ENCODE measurements around the gene XPOT.

Gene XPOT

DNA sequence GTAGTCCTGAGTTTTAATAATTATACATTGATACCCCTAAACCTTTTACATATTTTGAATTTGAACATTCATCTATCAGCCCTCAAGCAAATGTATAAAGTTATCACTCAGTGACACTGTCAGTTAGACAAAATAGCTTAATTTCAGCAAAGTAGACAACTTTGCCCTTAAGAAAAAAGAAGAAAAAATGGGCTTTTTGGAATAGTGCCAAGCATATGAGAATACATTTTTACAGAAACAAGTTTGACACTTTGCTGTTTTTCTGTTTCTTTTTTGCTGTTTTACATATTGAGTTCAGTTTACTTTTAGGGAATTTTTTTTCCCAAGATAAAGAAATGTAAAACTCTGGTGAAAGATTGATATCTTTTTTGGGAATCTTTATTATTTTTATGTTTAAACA lies 62.0 kb downstream of the XPOT start:
- no peak for DNase-seq (ENCODE audit: low spot score)

DNA sequence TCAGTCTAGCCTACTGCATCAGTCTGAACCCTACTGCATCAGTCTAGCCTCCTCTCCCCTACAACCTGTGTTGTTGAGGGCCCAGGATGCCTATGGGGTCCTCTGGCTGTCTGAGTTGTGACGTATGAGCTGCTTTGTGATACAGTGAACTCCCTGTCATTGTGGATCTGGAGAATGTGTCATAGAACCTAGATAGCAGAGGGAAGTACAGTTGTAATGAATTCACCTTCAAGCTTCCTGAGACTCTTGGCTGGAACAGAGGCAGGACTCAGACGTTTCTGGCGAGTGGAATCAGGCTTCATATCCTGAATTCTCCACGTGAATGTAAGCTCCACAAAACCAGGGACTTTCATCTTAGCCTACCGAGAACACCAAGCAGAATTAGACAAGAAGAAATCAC lies 64.8 kb downstream of the XPOT start:
- no peak for DNase-seq (ENCODE audit: low spot score)

DNA sequence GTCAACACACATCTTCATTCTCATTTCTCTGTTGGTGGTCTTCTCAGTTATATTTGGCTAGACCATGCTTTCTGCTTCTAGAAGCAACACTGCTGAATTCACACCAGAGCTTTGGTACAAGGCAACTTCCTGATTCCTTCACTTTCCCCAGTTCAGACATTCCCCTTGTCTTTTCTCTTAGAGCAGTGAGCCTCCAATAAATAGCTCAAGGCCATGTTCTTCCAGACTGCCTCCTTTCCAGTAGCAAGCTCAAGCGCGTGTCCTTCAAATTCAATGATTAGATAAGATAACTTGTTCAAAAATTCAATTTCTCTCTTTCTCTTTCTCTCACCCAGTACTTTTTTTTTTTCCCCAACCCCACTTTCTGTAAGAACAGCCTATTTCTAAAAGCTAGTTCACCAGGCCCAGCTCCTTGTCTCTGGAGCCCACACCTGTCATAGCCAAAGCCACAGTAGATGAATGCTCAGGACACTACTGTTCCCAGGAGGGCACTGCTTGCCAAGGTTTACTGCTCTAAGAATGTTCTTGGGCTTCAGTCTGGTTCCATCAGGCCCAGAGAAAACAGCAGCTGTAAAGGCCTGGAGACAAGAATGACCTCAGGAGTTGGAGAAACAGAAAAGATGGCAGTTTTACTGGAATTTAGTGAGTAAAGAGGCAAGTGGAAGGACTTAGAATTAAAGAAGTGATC lies 65.4 kb downstream of the XPOT start:
- DNase-seq (ENCODE audit: low spot score) = no peak

DNA sequence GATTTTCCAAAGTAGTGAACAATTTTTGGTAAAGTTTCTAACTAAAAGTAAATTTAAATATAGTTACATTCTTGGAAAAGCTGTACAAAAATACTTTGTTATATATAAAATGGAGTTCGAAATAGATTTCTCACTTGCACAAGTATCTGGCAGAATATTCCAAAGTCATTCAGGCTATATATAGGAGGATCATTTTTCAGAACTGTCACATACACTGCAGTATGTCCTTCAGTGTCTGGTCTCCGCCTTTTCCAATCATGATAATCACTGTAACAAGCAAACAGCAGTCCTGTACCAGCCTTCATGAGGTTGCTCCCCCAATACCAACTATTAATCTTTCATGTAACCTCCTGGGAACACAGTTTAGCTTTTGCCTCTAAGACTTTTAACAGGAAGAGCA lies 66.3 kb downstream of the XPOT start:
- no peak for DNase-seq (ENCODE audit: low spot score)

DNA sequence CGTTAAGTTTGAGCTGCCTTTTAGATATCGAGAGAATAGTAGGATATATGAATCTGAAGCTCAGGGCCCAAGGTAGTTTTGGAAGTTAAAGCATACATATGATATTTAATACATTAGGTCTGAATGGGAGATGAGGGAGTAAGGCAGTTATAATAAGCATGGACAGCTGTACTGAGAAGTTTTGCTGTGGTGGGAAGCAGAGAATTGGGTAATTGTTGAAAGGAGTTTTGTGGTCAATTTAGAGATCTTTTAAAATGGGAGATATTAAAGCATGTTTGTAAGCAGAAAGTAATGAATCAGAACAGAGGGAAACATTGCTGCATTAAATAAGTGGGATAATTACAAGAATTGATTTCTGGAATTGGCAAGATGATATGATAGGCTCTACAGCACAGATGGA lies 69.0 kb downstream of the XPOT start:
- no peak for DNase-seq (ENCODE audit: low spot score)

DNA sequence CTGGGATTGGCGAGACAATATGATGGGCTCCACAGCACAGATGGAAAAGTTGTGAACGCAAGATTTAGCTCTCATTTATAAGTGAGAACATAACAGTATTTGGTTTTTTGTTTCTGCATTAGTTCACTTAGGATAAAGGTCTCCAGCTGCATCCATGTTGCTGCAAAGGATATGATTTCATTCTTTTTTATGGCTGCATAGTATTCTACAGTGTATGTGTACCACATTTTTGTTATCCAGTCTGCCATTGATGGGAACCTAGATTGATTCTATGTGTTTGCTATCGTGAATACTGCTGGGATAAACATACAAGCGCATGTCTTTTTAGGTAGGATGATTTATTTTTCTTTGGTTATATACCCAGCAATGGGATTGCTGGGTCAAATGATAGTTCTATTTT lies 71.3 kb downstream of the XPOT start:
- no peak for DNase-seq (ENCODE audit: low spot score)

DNA sequence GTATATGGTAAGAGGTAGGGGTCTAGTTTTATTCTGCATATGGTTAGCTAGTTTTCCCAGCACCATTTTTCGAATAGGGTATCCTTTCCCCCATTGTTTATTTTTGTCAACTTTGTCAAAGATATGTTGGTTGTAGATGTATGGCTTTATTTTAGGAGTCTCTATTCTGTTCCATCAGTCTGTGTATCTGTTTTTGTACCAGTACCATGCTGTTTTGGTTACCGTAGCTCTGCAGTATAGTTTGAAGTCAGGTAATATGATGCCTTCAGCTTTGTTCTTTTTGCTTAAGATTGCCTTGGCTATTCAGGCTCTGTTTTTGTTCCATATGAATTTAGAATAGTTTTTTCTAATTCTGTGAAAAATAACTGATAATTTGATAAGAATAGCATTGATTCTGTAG lies 72.7 kb downstream of the XPOT start:
- no peak for DNase-seq (ENCODE audit: low spot score)

DNA sequence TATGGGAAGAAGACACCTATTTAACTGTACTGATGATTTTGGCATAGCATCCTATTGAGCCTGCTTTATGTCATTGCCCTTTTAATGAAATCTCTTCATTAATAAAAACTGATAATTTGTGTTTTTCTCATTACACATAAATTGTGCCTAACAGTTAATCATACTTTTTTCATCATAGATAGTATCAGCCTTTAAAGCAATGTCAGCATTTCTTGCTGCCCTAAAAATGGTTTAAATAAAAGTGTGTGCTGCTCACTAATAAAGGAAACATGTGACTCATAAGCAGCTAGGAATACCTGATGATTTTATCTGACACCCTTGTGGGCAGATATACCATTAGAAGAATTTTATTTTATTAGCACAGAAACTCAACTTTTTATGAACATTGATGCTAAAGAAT lies 74.5 kb downstream of the XPOT start:
- no peak for DNase-seq (ENCODE audit: low spot score)

DNA sequence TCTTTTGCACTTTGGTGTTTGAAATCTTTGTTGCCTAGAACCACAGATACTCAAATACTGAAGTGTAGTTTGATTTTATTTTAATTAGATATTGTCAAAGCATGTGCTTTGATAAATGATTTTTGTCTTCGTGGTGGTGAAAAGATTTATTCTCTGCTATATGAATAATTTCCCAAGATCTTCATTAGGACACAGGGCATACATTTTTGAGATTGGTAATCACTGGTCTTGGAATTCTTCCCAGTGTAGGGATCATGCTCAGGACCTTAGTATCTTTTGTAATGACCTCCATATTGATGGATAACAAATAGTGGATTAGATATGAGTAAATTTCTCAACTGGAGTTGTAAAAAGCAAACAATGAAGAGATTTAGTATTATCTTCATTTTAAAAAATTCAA lies 76.0 kb downstream of the XPOT start:
- DNase-seq (ENCODE audit: low spot score) = no peak

DNA sequence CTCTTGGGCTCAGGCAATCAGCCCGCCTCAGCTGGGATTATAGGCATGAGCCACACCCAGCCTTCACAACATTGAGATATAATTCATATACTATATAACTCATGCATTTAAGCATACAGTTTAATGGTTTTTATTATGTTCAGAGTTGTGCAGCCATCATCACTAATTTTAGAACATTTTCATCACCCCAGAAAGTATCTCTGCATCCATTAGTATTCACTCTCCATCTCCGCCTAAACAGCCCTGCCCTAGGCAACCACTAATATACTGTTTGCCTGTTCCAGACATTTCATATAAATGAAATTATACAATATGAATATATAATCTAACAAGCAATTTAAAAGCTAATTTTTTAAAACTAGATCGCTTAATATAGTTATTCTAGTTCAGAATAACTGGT lies 82.5 kb downstream of the XPOT start:
- no peak for DNase-seq (ENCODE audit: low spot score)

DNA sequence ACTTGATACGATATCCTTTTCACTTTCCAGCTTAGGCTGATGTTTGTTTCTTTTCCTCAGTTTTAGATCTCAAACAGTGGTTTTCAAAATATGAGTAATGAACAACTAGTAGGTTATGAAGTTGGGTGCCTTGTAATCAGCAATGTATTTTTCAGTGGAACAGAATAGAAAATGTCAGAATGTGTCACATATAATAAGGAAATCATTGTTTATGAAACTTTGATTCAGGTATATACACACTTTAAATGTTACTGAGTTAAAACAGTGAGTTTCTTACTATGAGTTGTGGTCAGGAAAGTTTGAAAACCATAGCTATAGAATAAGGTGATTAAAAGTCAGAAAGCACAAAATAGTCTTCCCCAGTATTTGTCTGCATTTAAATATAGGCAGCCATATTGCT lies 87.5 kb downstream of the XPOT start:
- DNase-seq (ENCODE audit: low spot score) = no peak

DNA sequence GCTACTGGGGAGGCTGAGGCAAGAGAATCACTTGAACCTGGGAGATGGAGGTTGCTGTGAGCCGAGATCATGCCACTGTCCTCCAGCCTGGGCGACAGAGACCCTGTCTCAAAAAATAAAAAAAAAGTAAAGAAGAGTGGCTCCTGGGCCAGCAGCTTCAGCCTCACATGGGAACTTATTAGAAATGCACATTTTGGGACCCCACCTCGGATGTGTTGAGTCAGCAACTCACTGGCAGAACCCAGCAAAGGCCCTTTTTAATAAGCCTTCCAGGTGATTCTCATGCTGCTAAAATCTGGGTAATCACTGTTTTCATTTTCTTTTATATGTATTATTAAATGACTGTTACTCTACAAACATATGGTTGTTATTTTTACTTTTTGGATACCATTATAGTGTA lies 89.3 kb downstream of the XPOT start:
- DNase-seq (ENCODE audit: low spot score) = no peak

DNA sequence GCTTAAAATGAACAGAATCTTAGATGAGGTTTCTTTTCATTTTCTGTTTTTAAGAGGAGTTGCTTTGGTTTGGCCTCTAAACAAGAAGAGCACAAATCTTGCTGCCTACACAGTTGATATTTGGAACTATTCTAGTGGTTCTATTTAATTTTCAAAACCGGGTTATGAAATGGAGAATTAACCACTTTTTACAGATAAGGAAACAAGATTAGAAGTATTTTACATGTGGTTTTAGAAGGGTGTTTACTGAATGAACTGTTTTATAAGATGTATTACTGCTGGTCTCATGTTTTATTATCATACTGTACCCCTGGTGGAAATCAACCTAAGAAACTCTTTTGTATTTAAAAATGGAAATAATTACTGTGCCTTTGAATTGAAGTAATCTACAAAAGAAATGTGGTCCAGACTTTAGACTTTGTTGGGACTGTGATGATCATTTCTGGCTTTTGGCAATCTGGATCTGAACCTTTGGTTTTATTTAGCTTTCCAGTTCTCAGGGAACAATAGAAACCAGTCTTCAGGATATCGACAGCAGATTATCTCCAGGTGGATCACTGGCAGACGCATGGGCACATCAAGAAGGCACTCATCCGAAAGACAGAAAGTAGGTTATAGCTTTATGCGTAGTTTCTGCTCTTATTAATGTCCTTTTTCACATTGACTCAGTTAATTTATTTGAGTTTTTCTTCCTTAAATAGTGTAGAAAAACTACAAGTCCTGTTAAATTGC lies 91.0 kb downstream of the XPOT start:
- DNase-seq (ENCODE audit: low spot score) = no peak

DNA sequence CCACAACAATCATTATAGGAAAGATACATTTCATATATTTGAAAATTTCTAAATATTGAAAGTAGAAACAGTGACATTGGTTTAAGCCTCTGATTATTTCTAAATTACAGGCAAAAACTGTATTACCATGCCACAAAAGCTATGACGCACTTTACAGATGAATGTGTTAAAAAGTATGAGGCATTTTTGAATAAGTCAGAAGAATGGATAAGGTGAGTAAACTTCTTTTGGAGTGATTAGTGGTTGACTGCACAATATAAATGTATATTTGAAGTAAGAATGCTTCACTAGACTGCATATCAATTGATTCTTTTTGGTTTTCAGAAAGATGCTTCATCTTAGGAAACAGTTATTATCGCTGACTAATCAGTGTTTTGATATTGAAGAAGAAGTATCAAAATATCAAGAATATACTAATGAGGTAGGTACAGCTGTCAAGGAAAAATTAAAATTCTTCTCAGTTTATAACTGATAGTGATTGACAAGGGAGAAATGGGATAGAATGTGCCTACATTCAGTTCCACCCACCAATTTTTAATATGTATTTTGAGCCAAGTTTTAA lies 92.7 kb downstream of the XPOT start:
- DNase-seq (ENCODE audit: low spot score) = no peak

DNA sequence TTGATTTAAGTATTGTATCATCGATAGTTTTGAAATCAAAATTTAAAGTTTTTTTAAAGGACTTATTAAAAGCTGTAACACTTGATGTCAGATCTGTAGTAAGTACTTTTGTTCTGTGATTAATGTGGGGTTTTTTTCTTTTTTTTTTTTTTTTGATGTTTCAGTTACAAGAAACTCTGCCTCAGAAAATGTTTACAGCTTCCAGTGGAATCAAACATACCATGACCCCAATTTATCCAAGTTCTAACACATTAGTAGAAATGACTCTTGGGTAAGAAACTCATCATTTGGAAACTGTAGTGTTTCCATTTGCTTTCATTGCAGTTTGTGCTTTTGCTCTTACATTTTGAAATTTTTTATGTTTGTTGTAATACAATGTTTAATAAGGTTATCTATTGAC lies 93.3 kb downstream of the XPOT start:
- DNase-seq (ENCODE audit: low spot score) = no peak

DNA sequence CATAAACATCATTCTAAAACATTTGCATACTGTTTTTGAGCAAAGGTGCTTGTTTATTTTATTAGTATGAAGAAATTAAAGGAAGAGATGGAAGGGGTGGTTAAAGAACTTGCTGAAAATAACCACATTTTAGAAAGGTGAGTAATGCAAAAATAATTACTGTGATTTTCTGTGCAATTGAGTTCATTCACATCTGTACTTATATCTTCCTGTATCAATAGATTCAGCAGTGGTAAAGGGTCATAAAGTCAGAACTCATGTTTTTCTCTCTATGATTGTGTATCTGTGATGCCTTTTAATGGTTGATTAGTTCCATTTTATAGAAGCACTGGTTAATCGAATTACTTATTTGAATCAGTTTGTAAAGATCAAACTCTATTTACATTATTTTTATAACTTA lies 93.7 kb downstream of the XPOT start:
- no peak for DNase-seq (ENCODE audit: low spot score)

DNA sequence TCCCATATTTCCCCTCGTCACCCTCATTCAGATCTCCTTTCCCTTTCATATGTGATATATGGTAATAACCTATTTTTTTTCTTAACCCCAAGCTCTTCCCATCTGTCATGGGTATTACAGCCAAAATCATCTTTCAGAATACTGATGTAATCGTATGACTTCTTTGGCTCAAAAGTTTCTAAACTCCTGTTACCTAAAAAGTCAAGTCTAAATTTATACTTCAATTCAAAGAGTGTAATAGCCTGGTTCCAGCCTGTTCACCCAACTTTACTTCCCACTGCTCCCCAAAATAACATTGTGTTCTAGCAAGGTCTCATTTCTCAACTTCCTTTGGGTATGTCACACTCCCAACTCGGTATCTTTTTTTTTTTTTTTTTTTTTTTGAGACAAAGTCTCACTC lies 96.2 kb downstream of the XPOT start:
- no peak for DNase-seq (ENCODE audit: low spot score)

All from SW480 (cell line).